ENCODE measurements around the gene MMADHC.

MMADHC gene

GRCh38 chr2:149587220-149587949 lies at the start of gene MMADHC:
TSS of gene MMADHC (minus strand) at chr2:149587775. CDS start at chr2:149587097, 678 bp downstream.
- DNase-seq = peak; percentile 95

- no peak for DNase-seq
Observed at GRCh38 chr2:149634103-149634502, 46.5 kb upstream of the MMADHC start.

GRCh38 chr2:149630445-149630844 lies 42.9 kb upstream of the MMADHC start:
- no peak for DNase-seq

- no peak for DNase-seq
Observed at GRCh38 chr2:149629026-149629425, 41.5 kb upstream of the MMADHC start.

GRCh38 chr2:149627111-149627801 lies 39.7 kb upstream of the MMADHC start:
- no peak for DNase-seq

GRCh38 chr2:149625671-149626070 lies 38.1 kb upstream of the MMADHC start:
- DNase-seq = no peak

GRCh38 chr2:149625271-149625670 lies 37.7 kb upstream of the MMADHC start:
- no peak for DNase-seq

GRCh38 chr2:149622343-149622742 lies 34.8 kb upstream of the MMADHC start:
- DNase-seq = no peak

- DNase-seq = no peak
Observed at GRCh38 chr2:149617476-149617875, 29.9 kb upstream of the MMADHC start.

- no peak for DNase-seq
Observed at GRCh38 chr2:149616681-149617456, 29.3 kb upstream of the MMADHC start.

- no peak for DNase-seq
Observed at GRCh38 chr2:149613704-149614103, 26.1 kb upstream of the MMADHC start.

GRCh38 chr2:149612122-149612521 lies 24.5 kb upstream of the MMADHC start:
- no peak for DNase-seq

- no peak for DNase-seq
Observed at GRCh38 chr2:149611100-149611820, 23.7 kb upstream of the MMADHC start.

- no peak for DNase-seq
Observed at GRCh38 chr2:149606251-149606811, 18.8 kb upstream of the MMADHC start.

GRCh38 chr2:149603248-149603647 lies 15.7 kb upstream of the MMADHC start:
- DNase-seq = no peak

GRCh38 chr2:149601141-149601796 lies 13.7 kb upstream of the MMADHC start:
- DNase-seq = no peak

- DNase-seq = peak; percentile 51
Observed at GRCh38 chr2:149597668-149598326, 10.2 kb upstream of the MMADHC start.

- no peak for DNase-seq
Observed at GRCh38 chr2:149597050-149597667, 9.6 kb upstream of the MMADHC start.

- no peak for DNase-seq
Observed at GRCh38 chr2:149596471-149596870, 8.9 kb upstream of the MMADHC start.

- no peak for DNase-seq
Observed at GRCh38 chr2:149595056-149595963, 7.7 kb upstream of the MMADHC start.
